Hepatocyte (in vitro differentiated cells): ENCODE data around the gene TMEM165. TPM values are rescaled to one million over a fixed set of nuclear protein-coding genes. Genes with fewer than 3 reads are reported as not detected.

Source experiments
- DNase-seq: peaks from one replicate; pipeline ENCODE4 v3.0.0-alpha.2; 2016; ENCODE audit warnings: low spot score
- H2AFZ ChIP-seq: fragments of 200-600 bp; sonication (generic); 2 replicates; pipeline ENCODE4 v1.6.0; 2016; ENCODE audit warnings: antibody characterized with exemption, mild to moderate bottlenecking
- H3K27ac ChIP-seq: fragments of 200-600 bp; sonication (generic); 2 replicates; pipeline ENCODE4 v1.5.1; 2016; ENCODE audit warnings: mild to moderate bottlenecking
- H3K27me3 ChIP-seq: fragments of 200-600 bp; sonication (generic); 2 replicates; pipeline ENCODE4 v1.6.1; 2016
- H3K36me3 ChIP-seq: fragments of 200-600 bp; sonication (generic); replicated peaks from 2 replicates; pipeline ENCODE4 v1.5.1; 2016; ENCODE audit warnings: low read depth; ENCODE audit not compliant: insufficient read depth
- H3K4me1 ChIP-seq: fragments of 200-600 bp; sonication (generic); 2 replicates; pipeline ENCODE4 v1.5.1; 2016; ENCODE audit warnings: mild to moderate bottlenecking, moderate library complexity; ENCODE audit not compliant: insufficient read depth
- H3K4me2 ChIP-seq: fragments of 200-600 bp; sonication (generic); 2 replicates; pipeline ENCODE4 v1.6.0; 2016
- H3K4me3 ChIP-seq: fragments of 200-600 bp; sonication (generic); 2 replicates; pipeline ENCODE4 v1.5.1; 2016; ENCODE audit warnings: mild to moderate bottlenecking
- H3K79me2 ChIP-seq: fragments of 200-600 bp; sonication (generic); 2 replicates; pipeline ENCODE4 v1.6.0; 2017; ENCODE audit warnings: mild to moderate bottlenecking
- H3K9me2 ChIP-seq: fragments of 200-600 bp; sonication (generic); replicated peaks from 2 replicates; pipeline ENCODE4 v1.6.0; 2017; ENCODE audit warnings: mild to moderate bottlenecking; ENCODE audit not compliant: insufficient read depth
- H3K9me3 ChIP-seq: fragments of 200-600 bp; sonication (generic); 2 replicates; pipeline ENCODE4 v1.5.1; 2016; ENCODE audit warnings: low read depth, mild to moderate bottlenecking
- H4K20me1 ChIP-seq: fragments of 200-600 bp; sonication (generic); 2 replicates; pipeline ENCODE4 v1.6.0; 2016; ENCODE audit warnings: mild to moderate bottlenecking; ENCODE audit not compliant: insufficient read depth, poor library complexity, severe bottlenecking
- EZH2 ChIP-seq: fragments of 200-600 bp; sonication (generic); IDR thresholded peaks from 2 replicates; pipeline ENCODE4 v1.6.1; 2016; ENCODE audit warnings: antibody characterized with exemption, mild to moderate bottlenecking, borderline replicate concordance
- EZH2phosphoT487 ChIP-seq: fragments of 200-600 bp; sonication (generic); IDR thresholded peaks from one replicate; pipeline ENCODE4 v1.6.1; 2018; ENCODE audit warnings: antibody characterized with exemption, mild to moderate bottlenecking, low read depth, moderate library complexity; ENCODE audit not compliant: unreplicated experiment, severe bottlenecking
- WGBS: methylation state at CpG from one replicate; pipeline ENCODE4 v1.1.6; 2016; ENCODE audit warnings: low lambda C conversion rate; ENCODE audit errors: missing lambda C conversion rate; 5-methylcytosine and 5-hydroxymethylcytosine counted together
- polyA plus RNA-seq: library from polyadenylated mRNA; unstranded; fragments of >200 nt; fragmentation: Nextera tagmentation; extraction: Ambion mirVana; gene quantifications from 2 replicates; pipeline ENCODE4 v1.2.1, GENCODE V29; 2016
- total RNA-seq: library from RNA; depleted of rRNA; stranded (reverse); fragments of >200 nt; gene quantifications from 2 replicates; pipeline ENCODE4 v1.2.3, GENCODE V29; 2014
- TF ChIP-seq, protein P1 (sequence below): fragments of 200-600 bp; sonication (generic); IDR thresholded peaks from 2 replicates; pipeline ENCODE4 v1.5.1; 2016; ENCODE audit warnings: antibody characterized with exemption, mild to moderate bottlenecking; ENCODE audit not compliant: poor library complexity

Gene TMEM165
- total and polyA plus RNA-seq, 2 experiments from 2014 or later, result 152 to 160 TPM

DNA sequence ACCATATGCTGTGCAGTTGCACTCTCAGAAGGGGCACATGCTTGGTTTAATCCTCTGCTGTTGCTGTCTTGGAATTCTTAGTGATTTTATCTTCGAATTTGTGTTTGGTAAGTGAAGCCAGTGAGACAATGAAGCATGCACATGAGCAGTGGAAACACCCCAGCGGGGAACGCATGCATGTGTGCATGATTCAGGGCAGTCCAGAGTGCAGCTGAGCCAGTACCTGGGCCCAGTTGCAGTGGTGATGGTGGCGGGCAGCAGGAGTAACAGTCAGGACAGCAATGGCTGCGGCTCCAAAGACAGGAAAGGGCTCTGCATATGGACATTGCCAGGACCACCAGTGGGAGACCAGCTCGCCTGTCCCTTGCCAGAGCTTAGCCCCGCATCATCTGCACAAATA is 14.3 kb upstream of the TMEM165 start:
- H3K9me3 ChIP-seq, result no peaks in the 10 kb centered on the region
- no peaks in the 10 kb centered on the region for H3K9me2 ChIP-seq
- H3K4me2 ChIP-seq, result no peak overlapping the region
- peaks cover 12% of the 10 kb centered on the region for H3K4me1 ChIP-seq
- TF ChIP-seq, protein P1, sequence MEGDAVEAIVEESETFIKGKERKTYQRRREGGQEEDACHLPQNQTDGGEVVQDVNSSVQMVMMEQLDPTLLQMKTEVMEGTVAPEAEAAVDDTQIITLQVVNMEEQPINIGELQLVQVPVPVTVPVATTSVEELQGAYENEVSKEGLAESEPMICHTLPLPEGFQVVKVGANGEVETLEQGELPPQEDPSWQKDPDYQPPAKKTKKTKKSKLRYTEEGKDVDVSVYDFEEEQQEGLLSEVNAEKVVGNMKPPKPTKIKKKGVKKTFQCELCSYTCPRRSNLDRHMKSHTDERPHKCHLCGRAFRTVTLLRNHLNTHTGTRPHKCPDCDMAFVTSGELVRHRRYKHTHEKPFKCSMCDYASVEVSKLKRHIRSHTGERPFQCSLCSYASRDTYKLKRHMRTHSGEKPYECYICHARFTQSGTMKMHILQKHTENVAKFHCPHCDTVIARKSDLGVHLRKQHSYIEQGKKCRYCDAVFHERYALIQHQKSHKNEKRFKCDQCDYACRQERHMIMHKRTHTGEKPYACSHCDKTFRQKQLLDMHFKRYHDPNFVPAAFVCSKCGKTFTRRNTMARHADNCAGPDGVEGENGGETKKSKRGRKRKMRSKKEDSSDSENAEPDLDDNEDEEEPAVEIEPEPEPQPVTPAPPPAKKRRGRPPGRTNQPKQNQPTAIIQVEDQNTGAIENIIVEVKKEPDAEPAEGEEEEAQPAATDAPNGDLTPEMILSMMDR, result no peak
- TF ChIP-seq EZH2phosphoT487 (no peak), EZH2 (no peak)
- no peaks in the 10 kb centered on the region for H3K36me3 ChIP-seq
- no peaks in the 10 kb centered on the region for H4K20me1 ChIP-seq
- no peak overlapping the region for H2AFZ ChIP-seq
- no peaks in the 10 kb centered on the region for H3K27me3 ChIP-seq
- H3K4me3 ChIP-seq, result no peak overlapping the region
- WGBS, result 91% methylated on average over 7 of the region's 7 CpGs
- no peak overlapping the region for H3K27ac ChIP-seq
- no peak for DNase-seq
- H3K79me2 ChIP-seq, result no peaks in the 10 kb centered on the region

- DNase-seq, result no peak
- no peak overlapping the region for H2AFZ ChIP-seq
These were observed 13.2 kb upstream of the TMEM165 start for GRCh38 chr4:55382488-55383003.

GRCh38 chr4:55385201-55385649 is 10.5 kb upstream of the TMEM165 start:
- no peaks in the 10 kb centered on the region for H3K9me2 ChIP-seq
- no peaks in the 10 kb centered on the region for H3K79me2 ChIP-seq
- TF ChIP-seq, protein P1, result no peak
- TF ChIP-seq EZH2phosphoT487 (no peak), EZH2 (no peak)
- no peaks in the 10 kb centered on the region for H3K36me3 ChIP-seq
- H3K4me1 ChIP-seq, result peaks cover 12% of the 10 kb centered on the region
- 51% methylated on average over 3 of the region's 3 CpGs for WGBS
- no peak overlapping the region for H2AFZ ChIP-seq
- peak overlapping the region; percentile 41 for H3K27ac ChIP-seq
- no peaks in the 10 kb centered on the region for H3K27me3 ChIP-seq
- H3K4me3 ChIP-seq, result no peak overlapping the region
- H3K4me2 ChIP-seq, result no peak overlapping the region
- peak; percentile 20 for DNase-seq
- H4K20me1 ChIP-seq, result no peaks in the 10 kb centered on the region
- no peaks in the 10 kb centered on the region for H3K9me3 ChIP-seq

More at GRCh38 chr4:55382488-55383003, 13.2 kb upstream of the TMEM165 start:
- Histone ChIP-seq H3K9me3 (no peaks in the 10 kb centered on the region), H3K9me2 (no peaks in the 10 kb centered on the region), H3K4me3 (no peak overlapping the region), H3K27ac (no peak overlapping the region), H4K20me1 (no peaks in the 10 kb centered on the region), H3K4me2 (no peak overlapping the region), H3K4me1 (peaks cover 12% of the 10 kb centered on the region), H3K27me3 (no peaks in the 10 kb centered on the region), H3K36me3 (no peaks in the 10 kb centered on the region), H3K79me2 (no peaks in the 10 kb centered on the region)
- 94% methylated on average over 3 of the region's 3 CpGs for WGBS
- TF ChIP-seq EZH2phosphoT487, result no peak
- TF ChIP-seq EZH2, result no peak
- TF ChIP-seq, protein P1, result no peak
